Astrocyte (in vitro differentiated cells and primary cell): ENCODE data around the gene PCDH10.

ENCODE experiments used
- CTCF ChIP-seq: IDR thresholded peaks from 2 replicates; pipeline ENCODE4 v1.5.1; 2011; ENCODE audit warnings: low read depth, mild to moderate bottlenecking, inconsistent platforms, low read length, moderate library complexity; ENCODE audit not compliant: insufficient read depth
- EZH2 ChIP-seq: IDR thresholded peaks from 2 replicates; pipeline ENCODE4 v1.6.1; 2012; ENCODE audit warnings: mild to moderate bottlenecking, low read length, inconsistent platforms; ENCODE audit not compliant: insufficient read depth

DNA sequence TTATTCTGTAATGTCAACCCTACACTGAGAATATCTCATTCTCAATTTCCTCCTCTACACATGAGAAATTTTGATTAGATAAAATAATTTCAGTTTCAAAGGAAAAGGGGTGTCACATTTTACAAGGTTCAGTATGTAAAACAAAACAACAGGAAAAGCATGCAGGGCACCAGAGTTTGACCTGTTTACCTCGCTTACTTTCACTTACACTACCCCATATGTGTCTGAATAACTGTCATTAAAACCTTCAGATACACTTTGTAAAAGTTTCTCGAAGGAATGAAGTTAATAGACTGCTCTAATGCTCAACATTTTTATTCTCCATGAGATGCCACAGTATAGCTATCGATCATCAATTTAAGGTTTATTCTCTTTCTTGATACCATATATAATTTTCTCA is 12.3 kb upstream of the PCDH10 start:
- TF ChIP-seq CTCF (no peak), EZH2 (no peak)
